WERI-Rb-1 (cell line): Measurements from ENCODE around the gene RNF39.

Source experiments
- DNase-seq: peaks from one replicate; pipeline ENCODE4 v3.0.0-alpha.2; 2020
- H3K27ac ChIP-seq: fragments of 250-450 bp; sonication (Bioruptor Pico); 2 replicates; pipeline ENCODE4 v1.5.1; 2020; ENCODE audit warnings: mild to moderate bottlenecking, moderate library complexity
- H3K27me3 ChIP-seq: fragments of 250-450 bp; sonication (Bioruptor Pico); 2 replicates; pipeline ENCODE4 v1.5.1; 2021; ENCODE audit warnings: mild to moderate bottlenecking, low read depth, moderate library complexity; ENCODE audit not compliant: insufficient read depth, severe bottlenecking
- H3K36me3 ChIP-seq: fragments of 250-450 bp; sonication (Bioruptor Pico); 2 replicates; pipeline ENCODE4 v1.5.1; 2020; ENCODE audit warnings: mild to moderate bottlenecking, moderate library complexity
- H3K4me3 ChIP-seq: 2 replicates; pipeline ENCODE4 v1.5.1; 2011; ENCODE audit warnings: low read depth, mild to moderate bottlenecking, control low read depth, low read length
- H3K9me3 ChIP-seq: fragments of 250-450 bp; sonication (Bioruptor Pico); 2 replicates; pipeline ENCODE4 v1.5.1; 2021; ENCODE audit warnings: mild to moderate bottlenecking, moderate library complexity; ENCODE audit not compliant: severe bottlenecking
- CTCF ChIP-seq: IDR thresholded peaks from 2 replicates; pipeline ENCODE4 v1.5.1; 2011; ENCODE audit warnings: low read depth, mild to moderate bottlenecking, control low read depth, inconsistent platforms, low read length

The RNF39 gene

DNA sequence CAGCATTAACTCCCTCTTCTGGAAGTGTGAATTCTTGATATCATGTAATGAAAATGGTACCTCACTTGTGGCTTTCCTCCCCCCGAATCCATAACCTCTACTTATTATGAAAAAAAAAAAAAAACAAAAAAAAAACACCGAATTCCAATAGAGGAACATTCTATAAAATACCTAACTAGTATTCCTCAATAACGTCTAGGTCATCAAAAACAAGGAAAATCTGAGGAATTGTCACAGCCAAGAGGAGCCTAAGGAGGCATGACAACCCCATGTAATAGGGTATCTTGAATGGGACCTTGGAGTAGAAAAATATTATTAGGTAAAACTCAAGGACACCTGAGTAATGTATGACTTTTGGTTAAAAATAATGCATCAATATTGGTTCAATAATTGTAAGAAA lies 53.4 kb downstream of the RNF39 start:
- H3K27ac ChIP-seq: no peak overlapping the region
- no peaks in the 10 kb centered on the region for H3K36me3 ChIP-seq
- H3K9me3 ChIP-seq: no peaks in the 10 kb centered on the region
- no peaks in the 10 kb centered on the region for H3K27me3 ChIP-seq
- H3K4me3 ChIP-seq: no peak overlapping the region
- DNase-seq: no peak
- no peak for TF ChIP-seq CTCF

- no peak overlapping the region for H3K4me3 ChIP-seq
- H3K27ac ChIP-seq: no peak overlapping the region
- no peaks in the 10 kb centered on the region for H3K9me3 ChIP-seq
- DNase-seq: no peak
- TF ChIP-seq CTCF: no peak
- H3K36me3 ChIP-seq: no peaks in the 10 kb centered on the region
- H3K27me3 ChIP-seq: no peaks in the 10 kb centered on the region
These were observed 54.9 kb downstream of the RNF39 start for GRCh38 chr6:30020626-30021025.
